Measurements from ENCODE around the gene ZNF649. TPM values are rescaled to one million over a fixed set of nuclear protein-coding genes. Genes with fewer than 3 reads are reported as not detected.

ZNF649 gene
- total and polyA plus RNA-seq, 2 of the 4 experiments (the other 2 are of a cell fraction) = 1.9 to 10.4 TPM

DNA sequence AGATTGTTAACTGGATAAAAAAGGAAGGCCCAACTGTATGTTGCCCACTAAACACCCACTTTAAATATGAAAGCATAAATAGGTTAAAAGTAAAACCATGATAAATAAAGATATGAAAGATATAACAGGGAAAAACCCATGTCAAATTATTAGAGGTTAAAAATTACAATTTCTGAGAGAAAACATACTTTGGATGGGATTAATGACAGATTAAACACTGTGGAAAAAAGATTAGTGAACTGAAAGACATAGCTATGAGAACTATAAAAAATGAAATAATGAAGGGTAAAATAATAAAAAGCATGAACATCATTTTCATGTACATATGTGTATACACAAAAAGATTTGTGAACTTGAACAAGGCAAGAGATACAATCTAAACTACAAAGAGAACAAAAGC, 14.9 kb downstream of the ZNF649 start:
- intact Hi-C loops (cut with micrococcal nuclease) = no loop called here

More for the DNA sequence above, 14.9 kb downstream of the ZNF649 start:
- H2BK20ac ChIP-seq (ENCODE audit: low read depth, low read length) = no peak overlapping the region
- H4K5ac ChIP-seq (ENCODE audit: low read depth, low read length) = no peak overlapping the region
- no peaks in the 10 kb centered on the region for H3K27me3 ChIP-seq (ENCODE audit: control insufficient read depth, insufficient read depth, low read length)
- no peak overlapping the region for H2BK15ac ChIP-seq (ENCODE audit: low read depth, low read length)
- H4K20me1 ChIP-seq (ENCODE audit: insufficient read depth, low read length) = no peaks in the 10 kb centered on the region
- BruUV-seq (replicated peaks) = no TSS peak
- H3K23ac ChIP-seq (ENCODE audit: low read depth, low read length) = no peak overlapping the region
- H4K8ac ChIP-seq (ENCODE audit: low read depth in 2 of 2, low read length in 2 of 2) = no peak overlapping the region
- no peak overlapping the region for H3K18ac ChIP-seq (ENCODE audit: low read depth, low read length)
- ChIA-PET POLR2A (ENCODE audit: unreplicated experiment) (no interaction called here), CTCF (no interaction called here)
- H2BK5ac ChIP-seq (ENCODE audit: low read depth, low read length, poor library complexity, severe bottlenecking) = no peak overlapping the region
- H3K9me3 ChIP-seq (ENCODE audit: control insufficient read depth, insufficient read depth, low read length) = peaks cover 24% of the 10 kb centered on the region
- no peak overlapping the region for H2AFZ ChIP-seq (replicated peaks; ENCODE audit: low read length, poor library complexity)
- H4K91ac ChIP-seq (ENCODE audit: insufficient read depth, low read depth, low read length) = no peak overlapping the region
- no peak overlapping the region for H3K4me3 ChIP-seq (ENCODE audit: insufficient read depth, low read depth, low read length)
- peaks cover 26% of the 10 kb centered on the region for H3K36me3 ChIP-seq (ENCODE audit: control insufficient read depth, insufficient read depth, low read length)
- H2AK9ac ChIP-seq (replicated peaks; ENCODE audit: low read depth, low read length, poor library complexity) = no peak overlapping the region
- no peak overlapping the region for H2BK120ac ChIP-seq (ENCODE audit: low read depth, low read length)
- TF ChIP-seq POLR2A (IDR thresholded peaks at IDR 0.05; ENCODE audit: low read depth, low read length) (no peak), CEBPB (IDR thresholded peaks at IDR 0.05; ENCODE audit: low read depth, low read length) (no peak), MXI1 (IDR thresholded peaks at IDR 0.05; ENCODE audit: borderline replicate concordance, low read depth, low read length) (no peak), RCOR1 (IDR thresholded peaks at IDR 0.05; ENCODE audit: insufficient replicate concordance, low read length) (no peak)
- TF ChIP-seq, protein P1, sequence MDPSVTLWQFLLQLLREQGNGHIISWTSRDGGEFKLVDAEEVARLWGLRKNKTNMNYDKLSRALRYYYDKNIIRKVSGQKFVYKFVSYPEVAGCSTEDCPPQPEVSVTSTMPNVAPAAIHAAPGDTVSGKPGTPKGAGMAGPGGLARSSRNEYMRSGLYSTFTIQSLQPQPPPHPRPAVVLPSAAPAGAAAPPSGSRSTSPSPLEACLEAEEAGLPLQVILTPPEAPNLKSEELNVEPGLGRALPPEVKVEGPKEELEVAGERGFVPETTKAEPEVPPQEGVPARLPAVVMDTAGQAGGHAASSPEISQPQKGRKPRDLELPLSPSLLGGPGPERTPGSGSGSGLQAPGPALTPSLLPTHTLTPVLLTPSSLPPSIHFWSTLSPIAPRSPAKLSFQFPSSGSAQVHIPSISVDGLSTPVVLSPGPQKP (IDR thresholded peaks at IDR 0.05; ENCODE audit: borderline replicate concordance, low read depth, low read length) = no peak
- TF ChIP-seq, protein P2, sequence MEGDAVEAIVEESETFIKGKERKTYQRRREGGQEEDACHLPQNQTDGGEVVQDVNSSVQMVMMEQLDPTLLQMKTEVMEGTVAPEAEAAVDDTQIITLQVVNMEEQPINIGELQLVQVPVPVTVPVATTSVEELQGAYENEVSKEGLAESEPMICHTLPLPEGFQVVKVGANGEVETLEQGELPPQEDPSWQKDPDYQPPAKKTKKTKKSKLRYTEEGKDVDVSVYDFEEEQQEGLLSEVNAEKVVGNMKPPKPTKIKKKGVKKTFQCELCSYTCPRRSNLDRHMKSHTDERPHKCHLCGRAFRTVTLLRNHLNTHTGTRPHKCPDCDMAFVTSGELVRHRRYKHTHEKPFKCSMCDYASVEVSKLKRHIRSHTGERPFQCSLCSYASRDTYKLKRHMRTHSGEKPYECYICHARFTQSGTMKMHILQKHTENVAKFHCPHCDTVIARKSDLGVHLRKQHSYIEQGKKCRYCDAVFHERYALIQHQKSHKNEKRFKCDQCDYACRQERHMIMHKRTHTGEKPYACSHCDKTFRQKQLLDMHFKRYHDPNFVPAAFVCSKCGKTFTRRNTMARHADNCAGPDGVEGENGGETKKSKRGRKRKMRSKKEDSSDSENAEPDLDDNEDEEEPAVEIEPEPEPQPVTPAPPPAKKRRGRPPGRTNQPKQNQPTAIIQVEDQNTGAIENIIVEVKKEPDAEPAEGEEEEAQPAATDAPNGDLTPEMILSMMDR (conservative IDR thresholded peaks at IDR 0.05; ENCODE audit: low read depth, low read length) = no peak
- no peaks in the 10 kb centered on the region for H3K9me1 ChIP-seq (ENCODE audit: insufficient read depth, low read length)
- H3K79me1 ChIP-seq (ENCODE audit: low read depth in 1 of 2, low read length in 2 of 2) = peaks cover 0 to 5% of the 10 kb centered on the region in 2 experiments; a peak in 1 of 4 replicates
- DNase-seq (no peak), ATAC-seq (ENCODE audit: low read depth) (no peak)
- no peak overlapping the region for H3K14ac ChIP-seq (replicated peaks; ENCODE audit: low read depth, low read length)
- H3K56ac ChIP-seq (ENCODE audit: extremely low read depth, insufficient read depth, low read length) = no peak overlapping the region
- dilution Hi-C loops (cut with HindIII; ENCODE audit: low sequenced_read_pairs, unreplicated experiment) = no loop called here
- no peak overlapping the region for H3K4me2 ChIP-seq (ENCODE audit: low read depth, low read length)
- no peak overlapping the region for H3K9ac ChIP-seq (ENCODE audit: low read depth, low read length)
- no peak overlapping the region for H3K27ac ChIP-seq (ENCODE audit: insufficient read depth, low read length)
- no peaks in the 10 kb centered on the region for H3K4me1 ChIP-seq (ENCODE audit: control insufficient read depth, insufficient read depth, low read length)
- in situ Hi-C loops (cut with MboI; ENCODE audit: low sequenced_read_pairs) = no loop called here
- H3K4ac ChIP-seq (ENCODE audit: low read depth, low read length) = no peak overlapping the region
- H2AK5ac ChIP-seq (ENCODE audit: low read depth, low read length) = no peak overlapping the region

Measured in IMR-90 (cell line).